Erythroblast (primary cell): ENCODE data around the gene MED27.

ENCODE experiments used
- DNase-seq, 2 experiments: peaks; one replicate each; lab custom pipeline; 2025; lab: John Stamatoyannopoulos, UW
- GATA1 ChIP-seq: IDR thresholded peaks from 2 replicates; pipeline ENCODE4 v1.6.1; 2011; ENCODE audit warnings: low read depth, mild to moderate bottlenecking, control low read depth, low read length, moderate library complexity
- POLR2A ChIP-seq: IDR thresholded peaks from 2 replicates; pipeline ENCODE4 v1.6.1; 2011; ENCODE audit warnings: mild to moderate bottlenecking, low read length

The MED27 gene

DNA sequence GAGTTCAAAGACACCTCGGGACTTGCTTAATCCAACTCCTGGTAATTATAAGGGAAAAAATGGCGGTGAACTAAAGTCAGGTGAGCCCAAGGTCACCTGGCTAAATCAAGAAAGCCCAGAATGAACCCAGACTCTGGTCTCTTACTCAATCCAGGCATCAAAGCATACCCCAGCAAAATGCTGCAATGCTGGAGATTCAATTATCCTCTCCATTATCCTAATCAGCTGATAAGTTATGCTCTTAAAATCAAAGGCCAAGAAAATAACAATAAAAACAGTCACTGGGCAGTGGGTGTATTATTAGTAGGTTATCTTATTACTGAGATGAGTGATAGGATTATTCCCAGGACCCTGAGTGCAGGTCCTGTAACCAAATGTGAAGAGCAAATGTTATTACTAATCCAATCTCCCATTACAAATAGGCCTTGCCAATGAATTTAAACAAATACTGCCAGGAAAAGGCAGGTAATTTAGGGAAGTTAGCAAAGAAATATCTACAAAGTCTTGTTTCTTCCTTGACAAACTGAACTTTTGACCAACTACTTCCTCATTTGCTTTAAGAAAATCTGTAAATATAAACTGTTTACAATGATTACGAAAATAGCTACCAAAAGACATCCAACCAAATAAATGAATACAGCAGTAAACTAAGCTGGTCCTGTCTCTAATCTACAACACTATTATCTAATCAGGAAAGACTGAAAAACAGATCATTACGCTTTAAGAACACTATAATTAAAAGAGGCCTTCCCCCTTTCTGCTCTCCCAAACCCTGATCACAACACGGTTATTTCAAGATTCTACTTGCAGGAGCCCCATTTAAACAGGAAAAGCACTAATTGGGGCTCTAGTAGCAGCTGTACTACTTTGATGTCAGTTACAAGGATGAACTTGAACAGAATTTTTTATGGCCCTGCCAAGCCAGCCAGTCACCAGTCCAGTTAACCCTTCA is 103.2 kb downstream of the MED27 start:
- DNase-seq: no peak
- TF ChIP-seq GATA1 (no peak), POLR2A (no peak)

DNA sequence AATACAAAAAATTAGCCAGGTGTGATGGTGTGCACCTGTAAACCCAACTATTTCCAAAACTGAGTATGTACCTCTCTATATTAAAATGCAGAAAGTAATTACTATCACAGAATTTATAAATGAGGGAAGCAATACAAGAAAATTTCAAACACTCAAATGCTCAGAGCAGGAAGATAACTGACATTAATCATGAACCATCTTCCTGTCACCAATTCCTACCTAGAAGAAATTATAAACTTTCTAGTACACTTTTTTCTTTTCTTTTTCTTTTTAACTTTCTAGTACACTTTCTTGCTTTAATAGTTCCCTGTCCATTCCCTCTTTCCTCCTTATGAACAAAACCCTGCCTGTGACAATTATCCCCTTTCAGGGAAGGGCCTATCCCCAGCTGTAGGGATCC is 106.8 kb downstream of the MED27 start:
- no peak for TF ChIP-seq POLR2A
- TF ChIP-seq GATA1: no peak

DNA sequence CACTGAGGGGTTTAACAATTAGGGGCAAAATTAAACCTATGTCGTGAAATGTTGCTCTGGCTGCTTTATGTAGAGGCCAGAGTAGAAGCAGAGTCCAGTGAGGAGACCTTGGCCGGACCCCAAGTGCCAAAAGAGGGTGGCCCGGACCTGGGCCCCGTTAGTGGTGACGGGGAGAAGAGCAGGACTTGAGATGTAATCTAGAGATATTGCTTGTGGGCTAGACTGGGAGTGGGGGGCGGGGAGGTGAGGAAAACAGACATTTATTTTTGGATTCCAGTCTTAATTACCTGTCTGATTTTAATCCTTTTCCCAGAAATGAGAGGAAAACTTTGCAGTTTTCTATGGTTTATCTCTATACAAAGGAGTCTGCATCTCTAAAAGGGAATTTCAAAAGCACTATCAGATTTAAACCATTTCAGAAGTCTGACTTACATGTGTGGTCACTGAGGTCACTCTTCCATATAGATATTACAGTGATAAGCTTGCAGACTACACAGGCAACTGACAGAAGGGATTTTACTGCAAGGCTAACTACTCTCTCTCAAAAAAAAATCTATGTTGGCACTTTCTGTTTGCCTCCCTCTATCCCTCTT is 108.1 kb downstream of the MED27 start:
- TF ChIP-seq GATA1 (no peak), POLR2A (no peak)
- DNase-seq: no peak

More for the DNA sequence above, 106.8 kb downstream of the MED27 start:
- DNase-seq: no peak

DNA sequence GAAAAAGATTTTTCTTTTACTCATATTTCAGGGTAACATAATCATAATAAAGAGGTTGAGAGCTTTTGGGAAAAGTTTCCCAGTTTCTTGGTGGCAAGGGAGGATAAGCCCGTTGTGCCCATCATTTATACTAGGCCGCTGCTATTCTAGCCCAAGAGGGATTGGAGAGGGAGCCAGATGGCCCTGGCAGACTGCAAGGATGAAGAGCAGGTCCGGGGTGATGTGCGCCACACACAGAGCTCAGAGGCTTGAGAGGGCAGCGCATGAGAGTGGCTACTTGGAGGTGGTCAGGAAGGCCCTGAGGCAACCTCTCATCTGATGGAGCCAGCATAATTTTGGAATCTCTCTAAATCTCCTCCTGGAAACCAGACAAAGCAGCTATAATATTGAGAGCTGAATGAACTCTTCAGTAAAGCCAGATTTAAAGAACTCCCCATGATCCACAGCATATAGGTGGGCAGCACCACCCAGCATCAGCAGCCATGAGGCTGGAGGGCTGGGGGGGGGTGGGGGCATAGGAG is 110.1 kb downstream of the MED27 start:
- no peak for DNase-seq
- no peak for TF ChIP-seq POLR2A
- no peak for TF ChIP-seq GATA1

DNA sequence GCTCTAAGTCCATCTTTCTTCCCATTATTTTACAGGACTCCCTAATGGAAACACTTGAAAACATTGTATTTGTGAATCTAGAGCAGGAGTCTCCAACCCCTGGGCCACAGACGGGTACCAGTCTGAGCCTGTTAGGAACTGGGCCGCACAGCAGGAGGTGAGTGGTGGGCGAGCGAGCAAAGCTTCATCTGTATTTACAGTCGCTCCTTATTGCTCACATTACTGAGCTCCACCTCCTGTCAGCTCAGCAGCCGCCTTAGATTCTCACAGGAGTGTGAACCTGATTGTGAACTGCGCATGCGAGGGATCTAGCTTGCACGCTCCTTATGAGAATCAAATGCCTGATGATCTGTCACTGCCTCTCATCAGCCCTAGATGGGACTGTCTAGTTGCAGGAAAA is 111.0 kb downstream of the MED27 start:
- DNase-seq: no peak
- no peak for TF ChIP-seq GATA1
- TF ChIP-seq POLR2A: no peak

DNA sequence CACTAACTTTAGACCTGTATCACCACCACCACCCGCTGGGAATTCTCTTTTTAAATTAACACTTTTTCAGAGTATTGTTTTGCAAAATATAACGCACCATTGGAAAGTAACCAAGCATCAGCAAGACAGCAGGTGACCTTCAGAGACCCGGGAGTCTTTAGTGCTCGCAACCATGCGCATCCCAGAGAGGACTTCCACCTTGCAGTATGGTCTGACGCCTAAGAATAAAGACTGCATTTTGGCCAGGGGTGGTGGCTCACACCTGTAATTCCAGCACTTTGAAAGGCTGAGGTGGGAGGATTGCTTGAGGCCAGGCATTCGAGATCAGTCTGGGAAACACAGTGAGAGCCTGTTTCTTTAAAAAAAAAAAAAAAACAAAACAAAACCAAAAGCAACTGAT is 113.8 kb downstream of the MED27 start:
- no peak for TF ChIP-seq POLR2A
- no peak for TF ChIP-seq GATA1
- no peak for DNase-seq

DNA sequence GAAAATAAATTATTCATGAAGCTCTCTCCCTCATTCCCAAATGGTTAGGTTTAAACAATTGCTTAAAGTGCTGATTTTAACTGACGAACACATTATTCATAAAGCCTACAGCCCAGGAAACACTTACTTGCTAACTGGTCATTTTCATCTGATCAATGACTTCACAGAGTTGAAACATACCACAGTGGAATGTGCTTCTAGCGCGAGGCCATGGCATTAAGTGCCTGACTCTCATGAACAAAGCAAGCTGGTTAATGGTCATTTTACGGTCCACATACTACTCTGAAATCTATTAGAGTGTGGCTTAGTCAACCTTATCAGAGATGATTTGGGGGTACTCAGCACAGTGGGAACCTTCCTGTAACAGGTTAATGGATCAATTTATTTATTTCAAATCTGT is 114.6 kb downstream of the MED27 start:
- no peak for DNase-seq

DNA sequence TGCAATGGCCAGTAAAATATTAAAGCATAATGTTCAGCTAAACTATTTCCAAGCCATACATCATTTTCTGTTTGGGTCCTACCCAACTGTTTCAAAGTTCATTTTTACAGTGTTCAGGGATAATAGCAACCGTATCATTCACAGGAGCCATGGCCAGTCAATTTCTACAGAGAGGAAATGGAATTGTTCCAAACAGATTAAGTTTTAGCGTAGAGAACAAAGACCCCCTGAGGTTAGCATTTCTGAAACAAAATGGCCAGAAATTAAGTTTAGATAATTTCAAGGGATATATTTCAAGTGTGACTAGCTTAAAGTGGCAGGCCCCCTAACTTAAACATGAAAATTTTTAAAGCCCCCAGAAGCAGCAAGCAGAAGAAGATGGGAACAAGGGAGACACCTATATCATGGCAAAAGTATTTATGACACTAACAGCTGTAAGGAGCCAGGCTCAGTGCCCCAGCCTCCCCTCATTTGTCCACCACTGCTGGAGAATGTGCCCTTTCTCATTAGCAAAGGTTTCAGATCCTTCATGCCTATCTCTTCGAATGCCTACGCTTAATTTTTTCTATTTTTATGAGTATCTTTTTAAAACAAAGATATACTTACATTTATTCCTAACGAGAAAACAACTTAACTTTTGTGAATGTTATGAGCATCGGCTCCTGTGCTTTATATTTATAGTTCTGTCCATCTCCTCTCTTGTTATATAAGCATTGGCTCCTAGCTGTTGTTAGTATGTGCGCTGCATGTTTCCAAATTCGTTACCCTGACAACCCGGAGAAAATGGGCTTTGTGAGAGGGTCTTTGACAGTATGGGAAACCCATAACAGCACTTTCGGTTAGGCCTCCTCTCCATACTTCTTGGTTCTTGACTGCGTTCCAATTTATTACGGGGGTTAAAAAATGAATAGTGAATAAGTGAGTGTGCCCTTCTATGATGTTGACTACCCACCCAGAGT is 116.3 kb downstream of the MED27 start:
- TF ChIP-seq POLR2A (no peak), GATA1 (no peak)
- DNase-seq: no peak

More for the DNA sequence above, 114.6 kb downstream of the MED27 start:
- TF ChIP-seq GATA1: no peak
- TF ChIP-seq POLR2A: no peak

DNA sequence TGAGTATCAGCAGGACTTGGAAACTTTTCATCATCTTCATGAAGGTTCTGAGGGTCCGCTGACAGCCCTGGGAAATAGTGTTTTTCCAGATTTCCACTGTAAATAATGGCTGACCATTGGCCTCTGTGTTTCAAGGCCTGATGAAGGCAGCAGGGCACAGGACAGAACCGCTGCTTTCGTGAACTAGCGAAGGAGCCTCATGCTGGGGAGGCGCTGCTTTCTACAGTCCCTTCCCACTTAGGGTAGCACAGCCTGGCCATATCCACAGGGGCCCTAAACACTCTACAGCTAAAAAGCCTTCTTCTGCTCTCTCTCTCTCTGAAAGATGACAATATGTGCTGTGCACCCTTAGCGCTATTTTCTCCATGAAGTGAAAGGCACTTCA is 118.2 kb downstream of the MED27 start:
- no peak for TF ChIP-seq GATA1
- TF ChIP-seq POLR2A: no peak
- no peak for DNase-seq

DNA sequence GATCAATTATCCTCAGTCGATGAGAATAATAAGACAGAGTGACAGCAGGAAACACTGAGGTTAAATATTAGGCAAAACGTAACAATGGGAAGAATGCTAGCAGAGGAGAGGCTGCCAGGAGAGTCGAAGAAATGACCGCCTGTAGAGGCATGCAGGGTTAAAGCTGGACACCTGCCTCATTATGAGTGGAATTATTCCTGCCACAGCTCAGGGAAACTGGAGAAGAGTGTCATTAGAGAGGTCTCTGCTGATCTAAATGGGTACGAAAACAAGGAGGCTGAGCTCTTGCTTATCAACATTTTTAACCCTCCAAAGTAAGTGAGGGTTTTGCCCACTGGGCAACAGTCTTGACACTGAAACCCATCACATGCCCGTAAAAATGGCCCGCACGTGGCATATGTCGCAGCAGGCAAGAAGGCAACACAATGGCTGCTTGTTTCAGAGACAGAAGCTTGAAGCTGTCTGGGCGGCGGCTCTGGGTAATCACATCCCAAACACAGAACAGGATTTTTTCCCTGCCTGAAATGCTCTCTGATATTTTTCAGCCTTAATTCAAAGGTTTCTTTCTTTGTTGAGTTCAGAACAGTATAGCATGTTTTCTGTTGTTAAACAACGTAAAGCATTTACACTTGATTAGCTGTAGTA is 118.7 kb downstream of the MED27 start:
- DNase-seq: no peak

DNA sequence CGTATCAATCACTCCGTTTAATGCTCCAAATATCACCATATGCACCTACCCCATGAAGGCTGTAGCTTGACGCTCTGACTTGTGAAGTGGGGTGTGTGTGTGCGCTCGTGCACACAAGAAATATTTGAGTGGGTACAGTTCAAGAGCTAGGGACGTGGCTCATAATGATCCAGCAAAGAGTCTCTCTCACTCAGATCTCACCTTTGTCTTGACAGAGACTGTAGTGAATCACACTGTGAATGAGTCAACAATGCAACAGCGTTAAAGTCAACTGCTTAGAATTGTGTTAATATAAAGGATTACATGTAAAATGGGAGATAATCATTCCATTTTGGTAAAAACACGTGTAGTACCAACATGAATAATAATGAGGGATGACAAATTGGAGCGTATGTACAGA is 119.4 kb downstream of the MED27 start:
- TF ChIP-seq POLR2A (no peak), GATA1 (no peak)
- no peak for DNase-seq

More for the DNA sequence above, 118.7 kb downstream of the MED27 start:
- TF ChIP-seq GATA1 (no peak), POLR2A (no peak)

DNA sequence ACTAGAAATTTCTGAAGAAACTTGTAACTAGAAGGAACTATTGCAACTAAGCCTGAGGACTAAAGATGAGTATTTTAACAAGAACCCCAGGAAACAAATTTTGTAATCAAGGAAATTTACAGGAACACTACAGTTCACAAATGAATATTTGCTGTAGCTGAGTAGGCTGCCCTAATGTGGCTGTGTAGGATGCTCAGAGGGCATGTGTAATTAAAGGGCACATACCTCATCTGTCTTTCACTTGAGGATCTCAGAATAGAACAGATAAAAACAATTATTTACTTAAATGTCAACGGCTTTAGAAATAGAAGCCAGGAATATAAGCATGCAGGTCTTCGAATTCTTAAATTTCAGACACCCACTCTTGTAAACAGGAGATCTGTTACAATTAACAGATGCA is 119.8 kb downstream of the MED27 start:
- TF ChIP-seq GATA1 (no peak), POLR2A (no peak)
- no peak for DNase-seq

DNA sequence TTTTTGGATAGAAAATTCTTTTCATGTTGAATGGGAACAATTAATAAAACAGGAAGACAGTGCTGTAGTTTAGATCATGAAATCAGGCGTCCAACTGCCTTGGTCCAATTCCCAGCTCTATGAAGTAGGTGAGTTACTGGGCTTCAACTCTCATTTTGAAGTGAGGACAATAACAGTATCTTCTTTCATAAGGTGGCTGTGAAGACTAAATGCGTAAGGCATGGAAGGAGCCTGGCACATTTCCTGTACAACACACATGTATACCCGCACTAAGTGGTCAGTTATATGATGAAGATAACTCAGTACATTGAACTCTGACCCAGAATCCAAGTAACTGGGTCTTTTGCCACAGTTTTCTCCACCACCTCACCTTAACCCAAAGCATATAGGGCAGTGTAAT is 120.6 kb downstream of the MED27 start:
- no peak for DNase-seq

More for the DNA sequence above, 120.6 kb downstream of the MED27 start:
- TF ChIP-seq POLR2A: no peak
- no peak for TF ChIP-seq GATA1
